Amniotic stem cell (primary cell): ENCODE results near the gene AMOTL2.

Experiments used
- DNase-seq: peaks from one replicate; lab custom pipeline; 2025; lab: John Stamatoyannopoulos, UW

Gene AMOTL2

DNA sequence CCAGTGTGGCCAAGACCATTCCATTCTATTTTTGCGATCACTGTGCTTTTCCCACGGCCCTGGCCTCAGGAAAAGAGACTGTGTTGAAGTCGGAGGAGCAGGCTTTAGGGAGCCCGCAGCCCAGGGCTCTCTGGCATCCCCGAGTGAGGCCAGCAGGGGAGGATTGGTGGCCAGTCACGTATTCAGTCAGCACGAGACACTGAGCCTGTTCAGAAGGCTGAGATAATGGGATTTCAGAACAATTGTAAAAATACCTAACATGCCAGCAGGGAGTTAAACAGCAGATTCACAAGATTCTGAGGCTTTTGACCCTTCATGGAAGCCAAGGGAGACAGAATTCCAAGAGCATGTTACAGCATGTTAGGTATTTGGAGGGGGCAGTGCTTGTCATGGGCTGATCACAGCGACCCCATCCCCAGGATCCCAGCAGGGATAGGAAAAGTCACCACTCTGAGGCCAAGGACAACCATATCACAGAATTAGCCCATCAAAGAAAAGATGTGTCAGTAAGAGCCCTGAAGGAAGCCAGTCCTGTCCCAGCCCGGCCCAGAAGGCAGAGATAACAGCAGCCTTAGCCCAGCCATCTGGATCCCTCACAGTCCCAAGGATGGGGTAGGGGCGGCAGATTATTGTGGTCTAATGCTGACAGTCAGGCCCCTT lies 40.6 kb downstream of the AMOTL2 start:
- DNase-seq: peak; percentile 58

DNA sequence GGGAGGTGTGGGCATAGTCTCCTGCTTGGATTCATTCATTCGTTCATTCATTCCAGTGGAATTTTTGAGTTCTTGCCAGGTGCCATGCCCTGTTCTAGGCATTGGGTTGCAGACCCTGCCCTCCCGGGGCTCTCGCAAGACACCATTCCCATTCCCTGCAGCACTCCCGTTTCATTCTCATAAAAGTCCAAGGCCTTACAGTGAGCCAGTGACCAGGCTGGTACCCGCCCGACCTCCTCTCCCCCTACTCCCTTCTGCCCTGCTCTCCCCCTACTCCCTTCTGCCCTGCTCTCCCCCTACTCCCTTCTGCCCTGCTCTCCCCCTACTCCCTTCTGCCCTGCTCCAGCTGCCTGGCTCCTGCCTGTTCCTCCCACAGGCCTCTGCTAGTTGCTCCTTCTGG lies 41.9 kb downstream of the AMOTL2 start:
- no peak for DNase-seq

DNA sequence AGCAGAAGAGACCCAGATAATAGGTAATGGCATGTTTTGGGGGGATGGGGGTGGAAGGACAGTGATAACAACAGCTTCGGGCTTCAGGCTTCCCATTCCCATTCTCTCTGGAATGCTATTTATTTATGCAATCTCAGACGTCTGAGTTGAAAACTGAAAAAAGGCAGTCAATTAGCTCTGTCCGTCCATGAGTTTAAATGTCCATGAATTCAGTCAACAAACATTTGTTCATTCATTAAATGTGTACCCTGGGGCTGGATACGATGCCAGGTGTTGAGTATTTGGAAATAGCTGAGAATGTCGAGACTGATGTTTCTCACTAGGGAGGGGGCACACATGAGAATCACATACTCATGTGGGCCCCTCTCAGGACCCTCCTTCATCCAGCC lies 42.4 kb downstream of the AMOTL2 start:
- no peak for DNase-seq

DNA sequence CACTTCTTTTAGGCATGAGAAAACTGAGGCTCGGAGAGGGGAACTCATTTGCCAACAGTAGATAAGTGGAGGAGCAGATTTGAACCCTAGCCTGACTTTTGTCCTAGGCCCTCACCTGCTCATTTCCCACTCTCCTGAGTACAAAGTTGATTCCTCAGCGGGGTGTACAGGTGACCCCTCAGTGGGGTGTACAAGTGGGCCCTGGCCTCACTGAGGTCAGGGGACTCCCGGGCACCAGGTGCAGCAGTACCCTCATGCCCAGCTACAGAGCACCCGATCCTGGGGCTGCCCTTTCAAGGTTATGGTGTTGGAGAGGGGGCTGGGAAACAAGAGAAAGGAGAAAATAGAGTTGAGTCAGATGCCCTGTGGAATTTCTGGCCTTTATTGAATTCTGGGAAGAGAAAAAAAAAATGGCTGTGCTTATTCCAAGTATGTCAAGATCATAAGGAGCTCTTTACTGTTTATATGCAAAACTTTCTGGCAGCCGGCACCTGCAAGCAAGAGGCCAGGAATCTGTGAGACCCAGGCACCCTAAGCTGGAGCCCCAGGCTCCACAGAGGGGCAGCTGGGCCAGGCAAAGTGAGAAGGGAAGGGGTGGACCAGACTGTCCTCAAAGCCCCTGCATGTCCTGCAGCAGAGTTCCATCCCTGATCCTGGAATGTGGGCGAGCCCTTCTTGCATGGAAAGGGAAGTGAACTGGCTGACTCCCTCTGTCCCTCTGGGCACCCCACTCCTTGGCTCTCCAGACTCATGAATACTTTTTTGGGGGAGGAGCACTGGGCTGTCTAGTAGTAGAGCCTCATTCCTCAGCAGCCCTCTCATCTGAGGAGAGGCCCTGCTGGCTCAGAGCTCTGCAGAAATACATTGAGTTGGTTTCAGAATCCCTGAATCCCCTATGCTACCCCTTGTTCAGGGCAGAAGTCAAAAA lies 43.1 kb downstream of the AMOTL2 start:
- DNase-seq: peak; percentile 54

DNA sequence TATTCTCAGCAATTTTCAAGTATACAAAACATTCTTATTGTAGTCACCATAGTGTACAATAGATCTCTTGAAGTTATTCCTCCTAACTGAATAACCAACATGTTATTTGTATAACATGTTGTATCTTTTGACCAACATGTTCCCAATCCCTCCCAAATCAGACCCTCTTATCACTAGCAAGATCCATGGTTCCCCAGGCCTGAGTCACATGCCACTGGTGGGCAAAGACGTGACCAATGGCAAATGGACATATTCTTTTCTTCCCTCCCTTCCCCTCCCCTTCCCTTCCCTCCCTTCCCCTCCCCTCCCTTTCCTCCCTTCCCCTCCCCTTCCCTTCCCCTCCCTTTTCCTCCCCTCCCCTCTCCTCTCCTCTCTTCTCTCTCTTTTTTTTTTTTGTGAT lies 45.4 kb downstream of the AMOTL2 start:
- DNase-seq: no peak

DNA sequence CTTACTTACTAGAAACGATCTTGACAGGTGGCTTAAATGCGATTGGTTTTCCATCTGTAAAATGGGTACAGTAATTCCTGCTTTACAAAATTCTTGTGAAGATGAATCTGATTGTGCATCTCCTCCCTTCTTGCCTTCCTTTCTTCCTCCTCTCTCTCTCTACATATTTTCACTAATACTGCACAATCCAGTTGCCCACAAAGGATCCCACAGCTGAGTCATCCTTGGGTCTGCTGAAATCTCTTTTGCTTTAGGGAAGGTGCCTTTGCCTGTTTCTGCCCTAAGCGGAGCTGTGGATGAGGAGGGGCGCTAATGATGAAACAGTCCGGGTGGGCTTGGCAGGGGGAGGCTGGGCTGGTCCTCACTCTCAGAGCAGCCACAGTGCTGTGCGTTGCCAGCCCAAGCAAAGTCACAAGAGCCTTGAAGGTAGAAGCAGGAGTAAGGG lies 46.1 kb downstream of the AMOTL2 start:
- DNase-seq: peak; percentile 69

DNA sequence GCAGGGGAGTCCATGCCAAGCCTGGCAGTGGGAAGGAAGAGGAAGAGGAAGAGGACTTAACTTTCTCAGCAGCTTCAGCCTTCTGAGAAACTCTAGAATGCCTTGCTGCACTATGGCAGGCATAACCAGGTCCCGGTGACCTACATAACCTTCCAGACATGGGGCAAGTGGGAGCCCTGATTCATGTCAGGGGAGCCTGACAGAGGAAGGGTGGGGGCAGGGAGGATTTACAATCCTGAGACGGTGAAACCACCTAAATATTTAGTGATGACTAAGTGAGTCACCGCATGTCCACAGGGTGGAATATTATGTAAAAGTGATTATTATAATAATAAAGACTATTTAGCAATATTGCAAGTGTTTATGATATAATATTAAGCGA lies 46.7 kb downstream of the AMOTL2 start:
- DNase-seq: no peak

DNA sequence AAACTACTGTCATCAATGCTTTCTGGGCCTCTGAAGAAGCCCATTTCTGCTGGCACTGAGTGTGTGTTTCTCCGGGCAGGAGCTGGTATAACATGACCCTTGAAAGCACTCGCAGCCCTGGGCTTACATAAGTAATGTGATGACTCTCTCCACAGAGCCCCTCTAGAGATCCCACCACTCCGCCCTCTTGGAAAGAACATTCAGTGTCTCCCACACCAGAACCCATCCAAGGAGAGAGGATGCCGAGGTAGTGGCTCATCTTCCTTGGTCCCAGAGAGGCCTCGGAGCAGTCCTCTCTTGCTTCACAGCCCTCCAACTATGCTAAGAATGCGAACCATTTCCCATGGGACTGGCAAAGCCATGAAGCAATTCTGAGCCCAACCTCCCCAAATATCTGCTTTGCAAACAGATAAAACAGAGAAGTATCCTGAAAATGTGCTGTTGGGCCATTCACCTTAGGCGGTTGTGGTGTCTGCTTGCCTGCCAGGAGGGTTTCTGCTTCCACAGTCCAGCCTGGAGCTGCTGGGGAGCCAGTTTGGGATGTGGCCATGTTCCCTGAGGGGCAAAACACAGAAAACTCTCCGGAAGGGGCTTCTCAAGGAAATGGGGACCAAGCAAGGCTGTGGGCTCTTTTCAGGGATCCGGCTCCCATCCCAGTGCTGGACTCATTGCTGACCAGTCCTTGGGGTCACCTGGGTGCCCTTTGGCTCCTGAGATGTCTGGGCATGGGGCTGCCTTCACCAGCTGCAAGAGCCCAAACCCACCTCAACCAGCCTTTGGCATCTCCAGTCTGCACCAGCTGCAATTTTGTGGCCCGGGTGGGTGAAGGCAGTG lies 47.3 kb downstream of the AMOTL2 start:
- DNase-seq: peak; percentile 81

DNA sequence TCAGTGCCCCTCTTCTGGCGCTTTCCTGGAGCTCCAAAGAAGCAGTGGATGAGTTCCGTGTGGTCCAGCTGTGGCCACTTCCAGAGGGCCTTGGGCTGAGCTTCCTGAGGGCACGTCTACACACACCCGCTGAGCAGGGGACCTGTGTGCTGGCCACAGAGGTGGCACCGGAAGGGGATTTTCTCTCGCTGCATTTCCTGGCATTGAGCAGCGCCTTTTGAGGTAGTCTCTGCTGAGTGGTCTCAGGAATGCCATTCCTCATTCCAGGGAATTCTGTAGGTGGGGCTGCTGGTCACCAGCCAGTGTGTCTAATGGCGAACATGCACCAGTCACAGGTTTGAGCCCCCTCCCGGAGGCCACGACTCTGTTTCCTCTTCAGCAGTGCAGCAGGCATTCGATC lies 48.1 kb downstream of the AMOTL2 start:
- DNase-seq: no peak

DNA sequence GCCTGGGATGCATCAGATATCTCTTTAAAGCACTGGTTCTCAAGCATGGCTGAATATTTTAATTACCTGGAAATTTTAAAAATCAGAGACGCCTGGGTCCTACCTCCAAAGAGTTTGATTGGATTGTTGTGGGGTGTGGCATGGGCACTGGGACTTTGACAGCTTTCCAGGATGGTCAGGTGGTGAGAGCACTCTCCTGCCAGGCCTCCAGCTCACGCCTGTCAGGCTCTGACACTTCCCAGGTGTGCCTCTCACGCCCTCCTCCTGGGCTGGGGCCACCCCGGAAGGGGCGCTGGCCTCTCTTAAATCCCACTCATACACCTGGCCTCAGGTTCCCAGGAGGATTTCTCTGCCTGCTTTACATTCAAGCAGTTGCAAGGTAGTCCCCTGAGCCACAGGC lies 48.5 kb downstream of the AMOTL2 start:
- no peak for DNase-seq

DNA sequence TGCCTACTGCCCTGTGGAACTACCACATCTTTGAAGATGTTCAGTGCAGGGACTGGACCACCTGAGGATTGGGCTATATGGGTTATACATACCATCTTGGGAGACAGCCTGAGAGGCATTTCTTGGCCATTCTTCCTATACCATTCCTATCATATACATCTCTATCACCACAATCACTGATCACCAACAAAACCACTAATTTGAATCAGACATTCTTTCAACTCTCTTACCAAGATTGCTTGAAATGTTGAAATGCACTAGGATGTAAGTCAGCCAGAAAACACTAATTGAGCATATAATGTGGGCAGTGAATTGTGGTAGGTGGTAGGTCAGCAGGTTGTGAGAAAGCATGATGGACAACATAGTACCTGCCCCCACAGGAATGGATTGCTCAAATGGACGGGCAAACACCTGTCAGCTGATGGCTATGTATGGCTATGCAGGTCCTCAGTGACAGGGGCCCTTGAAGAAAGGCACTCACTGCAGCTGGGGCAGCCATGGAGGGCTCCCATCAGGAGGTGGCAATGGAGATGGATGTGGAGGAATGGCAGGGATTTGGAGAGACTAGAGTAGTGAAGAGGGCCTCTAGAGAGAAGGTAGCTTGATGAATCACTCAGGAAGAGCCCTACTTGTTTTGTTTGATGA lies 49.1 kb downstream of the AMOTL2 start:
- DNase-seq: no peak

DNA sequence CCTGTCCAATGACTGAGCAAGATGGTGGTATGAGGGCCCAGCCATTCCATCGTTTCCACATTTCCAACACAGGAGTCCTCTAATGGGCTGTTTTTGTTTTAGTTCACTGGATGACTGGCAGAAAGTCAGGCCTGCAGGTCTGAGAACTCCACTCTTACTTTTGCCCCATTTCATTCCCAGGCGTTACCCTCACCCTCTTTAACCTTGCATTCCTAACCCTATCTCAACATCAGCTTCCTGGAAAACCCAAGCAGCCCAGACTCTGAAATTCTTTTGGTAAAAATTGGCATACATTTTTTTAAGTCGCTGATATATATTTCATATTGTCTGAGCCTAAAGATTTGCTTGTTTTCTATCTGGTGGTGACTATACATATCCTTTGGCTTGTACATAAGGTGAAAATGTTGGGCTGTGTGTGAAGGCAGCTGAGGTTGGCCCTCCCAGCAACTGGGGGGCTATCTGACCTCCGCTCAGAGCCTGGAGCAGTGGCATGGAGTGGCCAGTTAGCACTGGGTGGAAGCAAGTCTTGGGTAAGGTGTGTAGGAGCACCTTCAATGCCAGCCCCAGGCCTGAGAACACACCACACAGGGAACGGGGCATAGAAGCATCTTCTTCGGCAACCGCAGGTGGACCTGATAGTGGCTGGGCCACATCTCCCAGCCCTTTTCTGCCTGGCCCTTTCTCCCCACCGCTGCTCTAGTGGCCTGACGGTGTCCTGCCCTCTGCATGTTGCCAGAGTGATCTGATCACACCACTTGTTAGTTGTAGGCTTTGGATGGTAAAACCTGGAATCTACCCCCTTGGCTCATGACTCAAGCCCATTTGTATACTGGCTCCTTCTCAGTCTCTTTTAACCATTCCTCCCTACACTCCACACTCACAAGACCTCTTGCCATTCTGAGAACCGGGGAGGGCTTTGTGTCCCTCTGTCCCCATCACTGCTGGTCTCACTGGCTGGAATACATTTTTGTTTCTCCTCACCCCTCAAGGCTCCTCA lies 50.0 kb downstream of the AMOTL2 start:
- no peak for DNase-seq

DNA sequence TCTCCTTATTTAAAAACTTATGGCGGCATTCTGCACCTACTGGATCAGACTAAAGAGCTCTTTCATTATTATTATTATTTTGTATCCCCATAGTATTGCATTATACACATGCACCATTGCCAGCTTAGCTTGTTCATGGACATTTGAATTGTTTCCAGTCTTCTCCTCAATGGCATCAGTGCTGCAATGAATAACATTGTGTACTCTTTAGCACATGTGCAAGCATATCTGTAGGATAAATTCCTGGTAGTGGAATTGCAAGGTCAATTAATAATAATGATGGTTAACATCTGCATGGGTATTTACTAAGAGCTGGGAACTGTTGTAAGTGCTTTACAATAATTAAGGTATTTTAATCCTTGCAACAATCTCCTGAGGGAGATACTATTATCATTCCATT lies 52.0 kb downstream of the AMOTL2 start:
- no peak for DNase-seq

DNA sequence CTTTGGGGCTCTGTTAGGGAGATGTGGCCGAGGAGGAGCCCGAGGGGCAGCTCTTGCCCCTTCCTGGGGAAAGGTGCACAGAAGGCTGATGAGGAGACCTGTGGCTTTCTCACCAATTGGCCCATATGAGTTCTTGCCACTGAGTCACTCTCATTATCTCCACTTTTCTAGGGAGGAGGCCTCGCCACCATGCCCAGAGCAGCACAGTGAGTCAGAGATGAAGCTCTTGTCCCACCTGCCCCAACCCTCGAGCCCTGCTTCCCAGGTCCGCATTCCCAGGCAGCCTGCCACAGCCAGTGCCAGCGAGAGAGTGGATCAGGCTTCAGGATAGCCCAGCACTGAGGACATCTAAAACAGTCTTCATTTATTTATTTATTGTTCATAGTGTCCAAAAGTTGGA lies 53.5 kb downstream of the AMOTL2 start:
- no peak for DNase-seq

DNA sequence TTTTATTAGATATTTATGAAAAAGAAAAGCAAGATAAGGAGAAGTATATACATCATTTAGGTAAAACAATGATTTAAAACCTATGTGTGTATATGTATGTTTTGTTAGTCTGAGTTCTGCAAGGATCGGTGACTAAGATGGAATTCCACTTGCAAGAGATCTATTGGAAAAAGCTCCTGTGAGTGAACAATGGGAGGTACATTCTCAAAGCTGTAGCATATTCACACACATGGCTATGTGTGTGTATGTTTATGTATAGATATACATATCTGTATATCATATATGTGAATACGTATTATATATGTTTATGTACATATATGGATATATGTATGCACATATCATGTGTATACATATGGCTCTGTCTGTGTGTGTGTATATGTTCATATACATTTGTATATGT lies 54.3 kb downstream of the AMOTL2 start:
- no peak for DNase-seq

DNA sequence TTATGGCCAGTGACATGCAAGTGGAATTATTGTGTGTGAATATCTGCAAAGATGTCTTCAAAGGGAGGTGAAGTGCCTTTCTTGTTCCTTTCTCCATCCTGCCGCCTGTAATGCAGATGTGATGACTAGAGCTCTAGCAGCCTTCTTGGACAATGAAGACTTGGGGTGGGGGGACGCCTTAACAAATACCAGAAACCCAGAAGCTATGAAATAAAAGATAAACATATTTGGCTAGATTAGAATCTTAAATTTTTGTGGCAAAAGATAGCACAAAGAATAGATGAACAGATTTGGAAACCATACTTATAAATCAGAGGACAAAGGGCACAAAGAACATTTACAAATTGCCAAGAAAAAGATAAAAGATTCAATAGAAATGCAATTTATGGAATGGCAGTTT lies 56.1 kb downstream of the AMOTL2 start:
- no peak for DNase-seq

DNA sequence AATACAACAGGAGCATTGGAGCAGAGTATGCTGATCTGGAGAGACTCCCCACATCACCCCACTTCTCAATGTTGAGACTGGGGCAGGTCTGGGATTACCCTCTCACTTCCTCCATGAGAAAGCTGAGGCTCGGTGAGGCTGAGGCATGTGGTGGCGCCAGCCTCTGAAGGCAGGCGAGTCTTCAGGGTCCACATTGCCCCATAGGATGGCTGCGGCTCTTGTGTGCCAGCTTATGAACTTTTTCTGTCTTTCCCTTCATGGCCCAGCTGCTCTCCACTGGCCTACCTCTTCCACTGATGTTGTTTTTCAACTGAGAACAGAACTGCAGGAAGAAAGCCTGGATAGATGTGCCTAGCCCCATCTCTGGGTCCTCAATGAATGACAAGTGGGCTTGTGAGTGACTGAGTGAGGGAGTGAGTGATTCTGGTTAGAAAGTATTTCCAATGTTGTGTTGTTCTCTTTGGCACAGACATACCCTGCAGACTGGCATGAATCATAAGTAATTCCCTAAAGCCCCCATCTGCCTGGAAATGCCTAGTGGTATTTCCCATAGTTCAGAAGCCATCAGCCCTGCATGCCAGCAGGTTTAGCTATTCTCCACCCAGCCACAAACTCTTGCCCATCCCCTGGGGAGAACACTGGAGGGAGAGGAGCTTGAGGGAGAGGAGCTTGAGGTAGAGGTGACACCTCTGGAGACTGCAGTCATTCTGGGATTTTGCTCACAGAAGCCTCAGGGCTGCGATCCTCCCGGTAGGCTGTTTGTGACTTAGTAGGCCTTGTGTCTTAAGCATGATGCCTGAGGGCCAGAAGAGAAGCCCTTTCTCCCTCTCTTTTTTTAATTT lies 56.9 kb downstream of the AMOTL2 start:
- no peak for DNase-seq

DNA sequence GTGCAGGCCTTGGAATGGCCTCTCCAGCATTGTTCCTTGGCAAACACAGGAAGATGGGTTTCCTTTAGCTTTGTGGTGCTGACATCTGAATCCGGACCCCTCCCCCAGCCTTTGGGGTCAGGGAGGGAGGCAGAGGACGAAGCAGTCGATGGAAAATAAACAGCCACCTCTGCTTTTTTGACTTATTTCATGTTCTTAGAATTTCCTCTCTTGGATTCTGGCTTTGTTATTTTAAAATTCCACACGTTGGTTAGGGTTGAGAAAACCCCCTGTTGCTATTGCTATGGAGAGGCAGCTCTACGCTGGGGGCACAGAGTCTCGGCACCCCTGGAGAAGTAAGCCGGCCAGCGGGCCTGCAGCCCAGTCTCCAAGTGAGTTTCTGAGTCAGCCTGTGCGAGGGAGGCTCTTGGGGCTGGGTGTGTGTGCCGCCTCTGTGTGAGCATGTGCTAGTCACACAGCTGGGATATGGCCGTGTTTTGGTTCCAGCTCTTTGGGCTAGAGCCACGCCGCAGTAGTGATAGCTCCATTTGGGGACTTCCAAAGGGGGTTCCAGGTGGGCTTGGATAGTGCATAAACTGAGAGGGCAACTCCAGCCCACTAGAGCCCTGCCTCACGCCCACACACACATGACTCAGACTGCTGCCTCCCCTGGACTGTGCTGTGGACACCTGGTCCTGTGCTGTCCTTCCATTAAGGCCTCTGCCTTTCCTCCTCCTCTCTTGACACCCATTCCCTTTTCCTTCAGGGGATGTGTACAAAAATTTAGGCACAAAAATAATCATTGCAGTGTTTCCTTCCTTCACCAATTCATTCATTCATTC lies 58.8 kb downstream of the AMOTL2 start:
- DNase-seq: no peak
